Measurements from ENCODE around the gene ITSN1.
A peak's percentile ranks its signal among the peaks of the same experiment; 100 is the strongest.

ITSN1 gene

DNA sequence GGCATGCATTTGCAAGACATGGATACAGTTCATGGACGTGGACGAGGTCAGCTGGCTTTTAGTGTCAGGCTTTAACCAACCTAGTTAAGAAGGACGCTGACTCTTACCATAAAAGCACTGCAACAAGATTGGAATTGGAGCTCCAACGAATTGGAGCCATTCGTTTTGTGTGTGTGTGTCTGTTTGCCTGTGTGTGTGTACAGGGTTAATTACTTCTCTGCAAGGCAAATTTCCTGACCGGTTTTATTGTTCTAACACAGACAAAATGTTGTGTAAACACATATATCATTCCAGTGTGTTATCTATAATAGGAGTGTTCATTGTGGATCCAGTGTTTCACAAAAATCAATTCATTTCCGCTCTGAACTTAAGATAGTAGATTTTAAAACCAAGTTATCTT lies 7.9 kb downstream of the ITSN1 start:
- TF ChIP-seq, protein P1, sequence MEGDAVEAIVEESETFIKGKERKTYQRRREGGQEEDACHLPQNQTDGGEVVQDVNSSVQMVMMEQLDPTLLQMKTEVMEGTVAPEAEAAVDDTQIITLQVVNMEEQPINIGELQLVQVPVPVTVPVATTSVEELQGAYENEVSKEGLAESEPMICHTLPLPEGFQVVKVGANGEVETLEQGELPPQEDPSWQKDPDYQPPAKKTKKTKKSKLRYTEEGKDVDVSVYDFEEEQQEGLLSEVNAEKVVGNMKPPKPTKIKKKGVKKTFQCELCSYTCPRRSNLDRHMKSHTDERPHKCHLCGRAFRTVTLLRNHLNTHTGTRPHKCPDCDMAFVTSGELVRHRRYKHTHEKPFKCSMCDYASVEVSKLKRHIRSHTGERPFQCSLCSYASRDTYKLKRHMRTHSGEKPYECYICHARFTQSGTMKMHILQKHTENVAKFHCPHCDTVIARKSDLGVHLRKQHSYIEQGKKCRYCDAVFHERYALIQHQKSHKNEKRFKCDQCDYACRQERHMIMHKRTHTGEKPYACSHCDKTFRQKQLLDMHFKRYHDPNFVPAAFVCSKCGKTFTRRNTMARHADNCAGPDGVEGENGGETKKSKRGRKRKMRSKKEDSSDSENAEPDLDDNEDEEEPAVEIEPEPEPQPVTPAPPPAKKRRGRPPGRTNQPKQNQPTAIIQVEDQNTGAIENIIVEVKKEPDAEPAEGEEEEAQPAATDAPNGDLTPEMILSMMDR (IDR thresholded peaks at IDR 0.05; ENCODE audit: insufficient read depth, low read length, missing control alignments): no peak
- ChIA-PET POLR2A (no interaction called here), CTCF (interaction anchor here (1.6 kb wide), 1 partner anchor 245 kb away, joined by 5 read pairs; no protein-coding TSS in a partner anchor)
- DNase-seq (ENCODE audit: low read depth, low spot score): no peak
- H3K4me3 ChIP-seq (ENCODE audit: low read depth, low read length): no peak overlapping the region

DNA sequence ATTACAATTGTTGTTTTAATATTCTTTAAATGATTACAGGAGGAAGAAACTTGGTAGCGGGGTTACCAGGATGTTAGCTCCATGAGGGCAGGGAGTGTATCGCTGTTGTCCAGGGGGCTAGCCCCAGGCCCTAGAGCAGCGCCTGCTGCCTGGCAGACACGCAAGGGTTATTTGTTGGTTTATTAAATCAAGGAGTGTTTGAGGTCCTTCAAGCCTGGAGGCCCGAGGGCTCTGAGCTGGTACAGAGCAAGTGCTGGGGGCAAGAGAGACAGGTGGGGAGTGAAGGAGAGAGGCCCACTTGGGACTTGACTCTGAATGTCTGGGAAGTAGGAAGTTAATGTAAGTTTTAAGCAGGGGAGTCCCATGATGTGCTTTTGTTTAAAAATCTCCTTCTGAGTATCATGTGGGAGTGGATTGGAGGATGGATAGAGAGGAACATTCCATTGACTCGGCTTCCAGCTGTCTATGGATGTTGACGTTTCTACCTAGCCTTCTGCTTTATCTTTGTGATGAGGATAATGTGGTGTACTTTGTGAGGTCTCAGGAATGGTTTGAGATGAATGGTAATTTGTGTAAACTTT lies 8.7 kb downstream of the ITSN1 start:
- ChIA-PET CTCF (interaction anchor here (1.1 to 1.4 kb wide), 2 partner anchors 30 to 247 kb away, joined by 3 to 4 read pairs; no protein-coding TSS in a partner anchor), POLR2A (no interaction called here)
- TF ChIP-seq, protein P1 (IDR thresholded peaks at IDR 0.05; ENCODE audit: insufficient read depth, low read length, missing control alignments): no peak
- DNase-seq (ENCODE audit: low read depth, low spot score): no peak
- H3K4me3 ChIP-seq (ENCODE audit: low read depth, low read length): no peak overlapping the region

DNA sequence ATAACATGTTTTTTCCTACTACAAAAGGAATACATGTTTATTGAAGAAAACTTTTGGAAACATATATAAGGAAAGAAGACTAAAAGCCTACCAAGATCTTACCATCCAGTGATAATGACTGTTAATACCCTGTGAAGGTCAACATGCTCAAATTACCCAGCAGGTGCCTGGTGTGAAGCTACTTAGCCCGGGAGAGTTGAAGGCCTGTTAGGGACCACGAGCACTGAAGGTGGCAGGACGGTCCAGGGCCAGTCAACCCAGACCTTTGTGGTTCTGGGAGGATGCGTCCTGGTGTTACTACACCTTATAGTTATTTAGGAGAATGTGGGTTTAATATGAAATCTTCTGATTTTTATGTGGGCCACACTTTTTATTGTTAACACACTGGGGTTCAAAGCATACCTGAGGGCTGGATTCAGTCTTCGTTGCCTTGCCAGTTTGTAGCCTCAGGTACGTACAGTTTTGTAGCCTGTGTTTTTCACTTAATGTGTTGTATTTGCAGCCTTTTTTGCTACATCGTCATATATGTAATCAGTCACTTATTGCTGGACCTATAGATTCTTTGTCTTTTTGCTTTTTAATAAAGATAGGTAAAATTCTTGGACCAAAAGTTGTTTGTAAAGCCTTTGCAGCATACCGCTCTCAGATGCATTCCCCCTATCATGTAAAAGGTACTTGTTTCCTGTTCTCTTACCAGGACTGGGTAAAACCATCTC lies 9.8 kb downstream of the ITSN1 start:
- TF ChIP-seq, protein P1 (IDR thresholded peaks at IDR 0.05; ENCODE audit: insufficient read depth, low read length, missing control alignments): no peak
- DNase-seq (ENCODE audit: low read depth, low spot score): no peak
- POLR2A ChIA-PET: no interaction called here
- CTCF ChIA-PET: interaction anchor here (1.1 to 1.4 kb wide), 2 partner anchors 29 to 246 kb away, joined by 3 to 4 read pairs; no protein-coding TSS in a partner anchor
- H3K4me3 ChIP-seq (ENCODE audit: low read depth, low read length): no peak overlapping the region

DNA sequence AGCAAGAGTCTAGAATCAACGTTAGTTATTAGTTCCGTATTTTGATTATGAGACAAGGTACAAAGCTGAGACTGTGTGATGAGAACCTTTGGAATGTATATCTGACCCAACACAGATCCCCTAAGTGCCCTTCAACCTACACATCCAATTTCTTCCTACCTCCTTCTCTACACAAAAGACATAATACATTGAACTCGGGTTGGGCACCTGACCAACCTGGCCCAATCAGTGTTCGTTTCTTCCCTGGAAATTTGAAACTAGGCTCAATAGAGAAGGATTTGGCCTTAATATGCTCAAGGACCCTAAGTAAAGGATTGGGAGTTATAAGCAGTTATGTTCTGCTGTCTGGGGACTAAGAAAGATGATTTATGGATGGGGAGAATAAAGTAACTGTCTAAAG lies 12.1 kb downstream of the ITSN1 start:
- no peak for DNase-seq (ENCODE audit: low read depth, low spot score)
- TF ChIP-seq, protein P1 (IDR thresholded peaks at IDR 0.05; ENCODE audit: insufficient read depth, low read length, missing control alignments): no peak
- H3K4me3 ChIP-seq (ENCODE audit: low read depth, low read length): no peak overlapping the region
- ChIA-PET CTCF (interaction anchor here (1.3 kb wide), 1 partner anchor 10 kb away, joined by 3 read pairs; no protein-coding TSS in a partner anchor), POLR2A (no interaction called here)

DNA sequence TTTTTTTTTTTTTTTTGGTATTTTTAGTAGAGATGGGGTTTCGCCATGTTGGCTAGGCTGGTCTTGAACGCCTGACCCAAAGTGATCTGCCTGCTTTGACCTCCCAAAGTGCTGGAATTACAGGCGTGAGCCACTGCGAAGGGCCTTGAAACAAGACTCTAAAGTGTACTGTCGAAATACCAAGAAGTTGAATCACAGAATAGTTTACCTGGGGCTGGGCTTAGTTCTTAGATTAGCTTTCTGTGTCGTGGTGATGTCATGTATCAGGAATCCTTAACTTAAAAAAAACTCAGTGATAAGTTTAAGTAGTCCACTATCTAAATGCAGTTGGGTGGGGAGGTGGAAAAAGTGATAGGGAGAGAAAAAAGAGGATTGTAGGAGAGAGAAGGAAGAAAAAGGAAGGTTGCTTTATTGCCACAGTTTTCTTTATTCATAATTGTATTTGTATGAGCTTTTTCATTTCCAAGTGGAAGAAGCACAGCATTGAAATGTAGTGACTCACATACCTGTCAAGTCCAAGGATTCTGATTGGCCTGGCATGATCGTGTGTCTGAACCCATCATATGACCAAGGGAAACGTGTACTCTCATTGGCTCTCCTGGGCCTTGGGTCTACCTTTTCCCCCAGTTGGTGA lies 13.4 kb downstream of the ITSN1 start:
- TF ChIP-seq, protein P1 (IDR thresholded peaks at IDR 0.05; ENCODE audit: insufficient read depth, low read length, missing control alignments): no peak
- ChIA-PET POLR2A (interaction anchor here (0.7 kb wide), 1 partner anchor 243 kb away, joined by 3 read pairs; no protein-coding TSS in a partner anchor), CTCF (no interaction called here)
- no peak overlapping the region for H3K4me3 ChIP-seq (ENCODE audit: low read depth, low read length)
- DNase-seq (ENCODE audit: low read depth, low spot score): peak; percentile 41

All from AG04449 (cell line).